ENCODE results near the gene ABLIM3. TPM values are rescaled to one million over a fixed set of nuclear protein-coding genes. Genes with fewer than 3 reads are reported as not detected.

Gene ABLIM3
- total and polyA plus RNA-seq, 2 donors (not counting 3 experiments of a cell fraction or from before 2014, with no cell fraction given): 16.7 to 42.1 TPM

DNA sequence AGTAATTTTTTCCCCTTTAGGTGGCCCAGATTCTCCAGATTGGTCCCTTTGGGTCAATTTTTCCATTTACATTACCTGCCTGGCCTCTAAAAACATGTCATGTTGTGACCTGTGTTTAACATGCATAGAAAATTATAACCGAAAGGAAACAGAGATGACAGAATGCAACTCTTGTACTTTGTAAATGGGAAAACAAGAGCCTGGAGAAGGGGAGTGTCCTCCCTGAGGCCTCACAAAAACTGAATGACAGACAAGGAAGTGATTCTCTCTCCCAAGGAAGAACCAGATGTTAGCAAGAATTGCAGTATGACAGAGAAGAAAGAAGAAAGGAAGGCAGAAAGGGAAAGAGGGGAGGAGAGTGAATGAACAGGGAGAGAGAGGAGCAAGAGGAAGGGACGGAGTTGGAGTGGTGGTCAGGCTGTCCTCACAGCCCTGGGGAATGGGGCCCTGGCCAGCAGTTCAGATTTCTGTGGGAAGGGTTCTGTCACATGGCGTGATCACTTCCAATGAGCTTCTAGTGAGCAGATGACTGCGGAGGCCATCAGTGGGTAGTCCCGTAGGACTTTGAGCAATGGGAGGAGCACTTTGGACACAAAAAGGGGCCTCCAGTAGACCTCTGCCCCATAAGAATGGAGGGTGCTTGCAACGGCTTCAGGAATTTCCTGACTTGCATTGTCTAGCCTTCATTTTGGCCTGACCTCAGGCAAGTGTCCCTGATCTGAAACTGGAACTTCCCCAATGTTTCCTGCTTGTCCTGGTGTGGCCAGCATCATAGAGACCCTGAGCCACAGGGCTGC, 31.6 kb downstream of the ABLIM3 start:
- H3K4me2 ChIP-seq (ENCODE audit: insufficient read depth, low read length): no peak overlapping the region
- intact Hi-C loops (cut with micrococcal nuclease) (no loop called here), dilution Hi-C loops (cut with MboI; ENCODE audit: extremely low pct_ligation_motif_present, low sequenced_read_pairs) (no loop called here)
- BruUV-seq (replicated peaks): no TSS peak
- H3K79me2 ChIP-seq (ENCODE audit: control insufficient read depth, insufficient read depth, low read length): no peaks in the 10 kb centered on the region
- peaks cover 36% of the 10 kb centered on the region for H3K4me1 ChIP-seq (ENCODE audit: control insufficient read depth, extremely low read depth, insufficient read depth, low read length)
- DNase-seq (ENCODE audit: low read depth, low spot score) (peak; percentile 11), FAIRE-seq (peak; percentile 38)
- no peaks in the 10 kb centered on the region for H4K20me1 ChIP-seq (replicated peaks; ENCODE audit: control insufficient read depth, extremely low read depth, insufficient read depth, low read length)
- H3K36me3 ChIP-seq (ENCODE audit: control insufficient read depth in 2 of 2, extremely low read depth in 1 of 2, insufficient read depth in 2 of 2, low read length in 2 of 2): no peaks in the 10 kb centered on the region
- H3K27ac ChIP-seq (ENCODE audit: insufficient read depth, low read depth, low read length): peak overlapping the region; percentile 81
- ChIA-PET POLR2A (no interaction called here), CTCF (interaction anchor here (1.0 kb wide), 1 partner anchor 215 kb away, joined by 3 read pairs; no protein-coding TSS in a partner anchor)
- no peaks in the 10 kb centered on the region for H3K9me1 ChIP-seq (replicated peaks; ENCODE audit: control insufficient read depth, extremely low read depth, insufficient read depth, low read length)
- no peaks in the 10 kb centered on the region for H3K9me3 ChIP-seq (replicated peaks; ENCODE audit: control insufficient read depth, insufficient read depth, low read length)
- no peak overlapping the region for H3K9ac ChIP-seq (replicated peaks; ENCODE audit: extremely low read depth, insufficient read depth, low read length)
- TF ChIP-seq JUN (IDR thresholded peaks at IDR 0.05; ENCODE audit: borderline replicate concordance, insufficient read depth, insufficient read length, low read depth) (no peak), POLR2AphosphoS5 (IDR thresholded peaks at IDR 0.05; ENCODE audit: insufficient read depth, low read depth, low read length) (no peak), POLR2A (IDR thresholded peaks at IDR 0.05; ENCODE audit: low read depth, low read length) (no peak), EZH2 (IDR thresholded peaks at IDR 0.05; ENCODE audit: borderline replicate concordance, low read depth, low read length, severe bottlenecking) (no peak), GATA2 (IDR thresholded peaks at IDR 0.05; ENCODE audit: insufficient read depth, insufficient read length, low read depth, low read length) (no peak), MYC (IDR thresholded peaks at IDR 0.05; ENCODE audit: low read depth, low read length) (no peak), FOS (IDR thresholded peaks at IDR 0.05; ENCODE audit: borderline replicate concordance, insufficient read depth, low read length) (no peak)
- TF ChIP-seq, protein P1, sequence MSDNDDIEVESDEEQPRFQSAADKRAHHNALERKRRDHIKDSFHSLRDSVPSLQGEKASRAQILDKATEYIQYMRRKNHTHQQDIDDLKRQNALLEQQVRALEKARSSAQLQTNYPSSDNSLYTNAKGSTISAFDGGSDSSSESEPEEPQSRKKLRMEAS (IDR thresholded peaks at IDR 0.05; ENCODE audit: insufficient read depth, insufficient read length): no peak
- TF ChIP-seq, protein P2, sequence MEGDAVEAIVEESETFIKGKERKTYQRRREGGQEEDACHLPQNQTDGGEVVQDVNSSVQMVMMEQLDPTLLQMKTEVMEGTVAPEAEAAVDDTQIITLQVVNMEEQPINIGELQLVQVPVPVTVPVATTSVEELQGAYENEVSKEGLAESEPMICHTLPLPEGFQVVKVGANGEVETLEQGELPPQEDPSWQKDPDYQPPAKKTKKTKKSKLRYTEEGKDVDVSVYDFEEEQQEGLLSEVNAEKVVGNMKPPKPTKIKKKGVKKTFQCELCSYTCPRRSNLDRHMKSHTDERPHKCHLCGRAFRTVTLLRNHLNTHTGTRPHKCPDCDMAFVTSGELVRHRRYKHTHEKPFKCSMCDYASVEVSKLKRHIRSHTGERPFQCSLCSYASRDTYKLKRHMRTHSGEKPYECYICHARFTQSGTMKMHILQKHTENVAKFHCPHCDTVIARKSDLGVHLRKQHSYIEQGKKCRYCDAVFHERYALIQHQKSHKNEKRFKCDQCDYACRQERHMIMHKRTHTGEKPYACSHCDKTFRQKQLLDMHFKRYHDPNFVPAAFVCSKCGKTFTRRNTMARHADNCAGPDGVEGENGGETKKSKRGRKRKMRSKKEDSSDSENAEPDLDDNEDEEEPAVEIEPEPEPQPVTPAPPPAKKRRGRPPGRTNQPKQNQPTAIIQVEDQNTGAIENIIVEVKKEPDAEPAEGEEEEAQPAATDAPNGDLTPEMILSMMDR (IDR thresholded peaks at IDR 0.05; ENCODE audit: extremely low read depth in 1 of 2, insufficient read depth in 1 of 2, low read depth in 1 of 2, low read length in 2 of 2): no peak
- H2AFZ ChIP-seq (ENCODE audit: low read depth, low read length): no peak overlapping the region
- H3K27me3 ChIP-seq (ENCODE audit: control insufficient read depth in 2 of 2, insufficient read depth in 2 of 2, low read length in 2 of 2): no peaks in the 10 kb centered on the region
- no peak overlapping the region for H3K4me3 ChIP-seq (replicated peaks in 1 of 3; ENCODE audit: insufficient read depth in 1 of 3, low read depth in 1 of 3, low read length in 3 of 3)
